Neural cell (in vitro differentiated cells): ENCODE measurements around the gene SMAD7.

Experiments
- EP300 ChIP-seq: fragments of 450-650 bp; conservative IDR thresholded peaks from 2 replicates; pipeline ENCODE4 v1.6.1; 2014; ENCODE audit warnings: antibody characterized with exemption, mild to moderate bottlenecking, moderate library complexity; ENCODE audit not compliant: poor library complexity, severe bottlenecking
- EZH2 ChIP-seq: fragments of 200-600, 300-800 bp; shearing (Covaris generic), sonication (generic); IDR thresholded peaks from 2 replicates; pipeline ENCODE4 v1.6.1; 2014; ENCODE audit warnings: antibody characterized with exemption, low read length, borderline replicate concordance, mild to moderate bottlenecking; ENCODE audit not compliant: insufficient read depth, poor library complexity, severe bottlenecking
- POLR2AphosphoS5 ChIP-seq: IDR thresholded peaks from 2 replicates; pipeline ENCODE4 v1.6.1; 2012
- RAD21 ChIP-seq: fragments of 450-650 bp; conservative IDR thresholded peaks from 2 replicates; pipeline ENCODE4 v1.6.1; 2014; ENCODE audit warnings: antibody characterized with exemption, mild to moderate bottlenecking, moderate library complexity
- SMC3 ChIP-seq: fragments of 450-650 bp; conservative IDR thresholded peaks from 2 replicates; pipeline ENCODE4 v1.6.1; 2014; ENCODE audit warnings: antibody characterized with exemption, mild to moderate bottlenecking, moderate library complexity; ENCODE audit not compliant: poor library complexity
- TAF1 ChIP-seq: IDR thresholded peaks from 2 replicates; pipeline ENCODE4 v1.6.1; 2012; ENCODE audit warnings: low read depth
- TF ChIP-seq, protein P1 (sequence below): fragments of 450-650 bp; IDR thresholded peaks from 2 replicates; pipeline ENCODE4 v1.5.1; 2014; ENCODE audit warnings: antibody characterized with exemption, mild to moderate bottlenecking, moderate library complexity; ENCODE audit not compliant: poor library complexity, severe bottlenecking
- TF ChIP-seq, protein P2 (sequence below): IDR thresholded peaks from 2 replicates; pipeline ENCODE4 v1.6.1; 2012; ENCODE audit warnings: borderline replicate concordance

DNA sequence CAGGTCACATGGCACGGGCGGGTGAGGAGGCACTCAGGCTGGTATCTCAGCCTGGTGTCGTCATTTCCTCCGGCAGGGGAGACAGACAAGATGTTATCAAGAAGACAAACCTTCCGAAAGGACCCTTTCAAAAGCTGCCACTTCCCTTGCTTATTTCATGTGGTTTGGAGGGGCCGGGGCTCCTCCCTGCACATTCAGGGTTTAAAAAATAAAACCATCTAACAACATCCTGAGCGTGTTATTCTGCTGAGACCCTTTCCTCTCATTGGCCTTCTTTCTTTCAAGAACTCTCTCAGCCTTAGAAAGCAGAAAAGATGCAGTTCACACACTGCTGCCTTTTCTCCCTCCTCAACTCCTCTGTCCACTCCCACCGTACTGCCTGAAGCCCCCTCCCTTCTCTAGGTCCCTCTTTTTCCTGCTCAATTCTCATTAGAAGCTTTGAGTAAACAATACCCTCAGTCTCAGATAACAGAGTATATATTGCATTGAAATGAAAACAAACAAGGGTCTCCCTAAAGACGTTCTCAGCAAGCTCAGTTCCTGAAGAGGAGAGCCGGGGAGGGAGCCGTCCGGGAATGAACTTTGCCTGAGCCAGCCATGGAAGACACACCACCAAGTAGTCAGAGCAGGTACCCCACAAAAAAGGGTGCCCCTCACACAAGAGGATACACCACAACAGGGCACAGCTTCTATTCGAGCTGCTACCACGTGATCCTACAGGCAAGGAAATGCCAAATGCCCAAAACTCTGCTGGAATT is 9.7 kb downstream of the SMAD7 start:
- TF ChIP-seq, protein P1, sequence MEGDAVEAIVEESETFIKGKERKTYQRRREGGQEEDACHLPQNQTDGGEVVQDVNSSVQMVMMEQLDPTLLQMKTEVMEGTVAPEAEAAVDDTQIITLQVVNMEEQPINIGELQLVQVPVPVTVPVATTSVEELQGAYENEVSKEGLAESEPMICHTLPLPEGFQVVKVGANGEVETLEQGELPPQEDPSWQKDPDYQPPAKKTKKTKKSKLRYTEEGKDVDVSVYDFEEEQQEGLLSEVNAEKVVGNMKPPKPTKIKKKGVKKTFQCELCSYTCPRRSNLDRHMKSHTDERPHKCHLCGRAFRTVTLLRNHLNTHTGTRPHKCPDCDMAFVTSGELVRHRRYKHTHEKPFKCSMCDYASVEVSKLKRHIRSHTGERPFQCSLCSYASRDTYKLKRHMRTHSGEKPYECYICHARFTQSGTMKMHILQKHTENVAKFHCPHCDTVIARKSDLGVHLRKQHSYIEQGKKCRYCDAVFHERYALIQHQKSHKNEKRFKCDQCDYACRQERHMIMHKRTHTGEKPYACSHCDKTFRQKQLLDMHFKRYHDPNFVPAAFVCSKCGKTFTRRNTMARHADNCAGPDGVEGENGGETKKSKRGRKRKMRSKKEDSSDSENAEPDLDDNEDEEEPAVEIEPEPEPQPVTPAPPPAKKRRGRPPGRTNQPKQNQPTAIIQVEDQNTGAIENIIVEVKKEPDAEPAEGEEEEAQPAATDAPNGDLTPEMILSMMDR = no peak
- TF ChIP-seq TAF1 (no peak), EZH2 (no peak), POLR2AphosphoS5 (no peak), RAD21 (no peak), EP300 (no peak), SMC3 (no peak)
- TF ChIP-seq, protein P2, sequence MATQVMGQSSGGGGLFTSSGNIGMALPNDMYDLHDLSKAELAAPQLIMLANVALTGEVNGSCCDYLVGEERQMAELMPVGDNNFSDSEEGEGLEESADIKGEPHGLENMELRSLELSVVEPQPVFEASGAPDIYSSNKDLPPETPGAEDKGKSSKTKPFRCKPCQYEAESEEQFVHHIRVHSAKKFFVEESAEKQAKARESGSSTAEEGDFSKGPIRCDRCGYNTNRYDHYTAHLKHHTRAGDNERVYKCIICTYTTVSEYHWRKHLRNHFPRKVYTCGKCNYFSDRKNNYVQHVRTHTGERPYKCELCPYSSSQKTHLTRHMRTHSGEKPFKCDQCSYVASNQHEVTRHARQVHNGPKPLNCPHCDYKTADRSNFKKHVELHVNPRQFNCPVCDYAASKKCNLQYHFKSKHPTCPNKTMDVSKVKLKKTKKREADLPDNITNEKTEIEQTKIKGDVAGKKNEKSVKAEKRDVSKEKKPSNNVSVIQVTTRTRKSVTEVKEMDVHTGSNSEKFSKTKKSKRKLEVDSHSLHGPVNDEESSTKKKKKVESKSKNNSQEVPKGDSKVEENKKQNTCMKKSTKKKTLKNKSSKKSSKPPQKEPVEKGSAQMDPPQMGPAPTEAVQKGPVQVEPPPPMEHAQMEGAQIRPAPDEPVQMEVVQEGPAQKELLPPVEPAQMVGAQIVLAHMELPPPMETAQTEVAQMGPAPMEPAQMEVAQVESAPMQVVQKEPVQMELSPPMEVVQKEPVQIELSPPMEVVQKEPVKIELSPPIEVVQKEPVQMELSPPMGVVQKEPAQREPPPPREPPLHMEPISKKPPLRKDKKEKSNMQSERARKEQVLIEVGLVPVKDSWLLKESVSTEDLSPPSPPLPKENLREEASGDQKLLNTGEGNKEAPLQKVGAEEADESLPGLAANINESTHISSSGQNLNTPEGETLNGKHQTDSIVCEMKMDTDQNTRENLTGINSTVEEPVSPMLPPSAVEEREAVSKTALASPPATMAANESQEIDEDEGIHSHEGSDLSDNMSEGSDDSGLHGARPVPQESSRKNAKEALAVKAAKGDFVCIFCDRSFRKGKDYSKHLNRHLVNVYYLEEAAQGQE = no peak
